BLaER1 (cell line): Measurements from ENCODE around the gene LIMD2.
A peak's percentile ranks its signal among the peaks of the same experiment; 100 is the strongest.

ENCODE experiments used
- H3K27ac ChIP-seq: shearing (Covaris generic); formaldehyde crosslinking; 2 replicates; pipeline ENCODE4 v1.8.1; 2022
- H3K27me3 ChIP-seq: shearing (Covaris generic); formaldehyde crosslinking; 2 replicates; pipeline ENCODE4 v1.8.1; 2022
- H3K36me3 ChIP-seq: shearing (Covaris generic); formaldehyde crosslinking; 2 replicates; pipeline ENCODE4 v1.8.1; 2022
- H3K4me1 ChIP-seq: shearing (Covaris generic); formaldehyde crosslinking; 2 replicates; pipeline ENCODE4 v1.8.1; 2022
- H3K4me2 ChIP-seq: shearing (Covaris generic); formaldehyde crosslinking; 2 replicates; pipeline ENCODE4 v1.8.1; 2022
- H3K4me3 ChIP-seq: shearing (Covaris generic); formaldehyde crosslinking; 2 replicates; pipeline ENCODE4 v1.8.1; 2022
- H3K9ac ChIP-seq: shearing (Covaris generic); formaldehyde crosslinking; 2 replicates; pipeline ENCODE4 v1.8.1; 2022
- H3K9me3 ChIP-seq: shearing (Covaris generic); formaldehyde crosslinking; 2 replicates; pipeline ENCODE4 v1.8.1; 2022
- H4K20me1 ChIP-seq: shearing (Covaris generic); formaldehyde crosslinking; 2 replicates; pipeline ENCODE4 v1.8.1; 2022
- Cebpa-rat ChIP-seq: shearing (Covaris generic); IDR thresholded peaks from 2 replicates; pipeline ENCODE4 v1.8.1; 2022

The LIMD2 gene

GRCh38 chr17:63659850-63660249 lies 40.1 kb downstream of the LIMD2 start:
- Histone ChIP-seq H3K9me3 (no peaks in the 10 kb centered on the region), H3K4me2 (no peak overlapping the region), H3K4me1 (no peaks in the 10 kb centered on the region), H3K9ac (no peak overlapping the region), H3K27ac (no peak overlapping the region), H3K4me3 (no peak overlapping the region), H3K36me3 (peaks cover 96% of the 10 kb centered on the region), H4K20me1 (no peaks in the 10 kb centered on the region), H3K27me3 (no peaks in the 10 kb centered on the region)
- no peak for TF ChIP-seq Cebpa-rat

GRCh38 chr17:63658366-63658765 lies 41.6 kb downstream of the LIMD2 start:
- peaks cover 95% of the 10 kb centered on the region for H3K36me3 ChIP-seq
- H3K4me1 ChIP-seq, result no peaks in the 10 kb centered on the region
- no peak overlapping the region for H3K9ac ChIP-seq
- no peaks in the 10 kb centered on the region for H3K27me3 ChIP-seq
- TF ChIP-seq Cebpa-rat, result no peak
- no peaks in the 10 kb centered on the region for H3K9me3 ChIP-seq
- H3K27ac ChIP-seq, result no peak overlapping the region
- H3K4me2 ChIP-seq, result no peak overlapping the region
- H3K4me3 ChIP-seq, result no peak overlapping the region
- peaks cover 5% of the 10 kb centered on the region; the same call in 1 of the 2 replicates for H4K20me1 ChIP-seq

- Histone ChIP-seq H4K20me1 (peaks cover 10% of the 10 kb centered on the region; the same call in 1 of the 2 replicates), H3K9me3 (no peaks in the 10 kb centered on the region), H3K27ac (no peak overlapping the region), H3K27me3 (no peaks in the 10 kb centered on the region), H3K9ac (no peak overlapping the region), H3K4me3 (no peak overlapping the region), H3K36me3 (peaks cover 94% of the 10 kb centered on the region), H3K4me1 (no peaks in the 10 kb centered on the region), H3K4me2 (no peak overlapping the region)
- TF ChIP-seq Cebpa-rat, result no peak
Measured at GRCh38 chr17:63657786-63658185, 42.1 kb downstream of the LIMD2 start.

GRCh38 chr17:63653050-63653449 lies 46.9 kb downstream of the LIMD2 start:
- Histone ChIP-seq H3K9me3 (no peaks in the 10 kb centered on the region), H3K9ac (no peak overlapping the region), H3K27ac (no peak overlapping the region), H3K4me3 (no peak overlapping the region), H3K4me1 (peaks cover 9% of the 10 kb centered on the region), H3K27me3 (no peaks in the 10 kb centered on the region), H3K36me3 (peaks cover 92% of the 10 kb centered on the region), H3K4me2 (no peak overlapping the region), H4K20me1 (peaks cover 44% of the 10 kb centered on the region; the same call in 1 of the 2 replicates)
- TF ChIP-seq Cebpa-rat, result no peak

- peaks cover 9% of the 10 kb centered on the region for H3K4me1 ChIP-seq
- H3K4me2 ChIP-seq, result no peak overlapping the region
- no peak for TF ChIP-seq Cebpa-rat
- H3K27me3 ChIP-seq, result no peaks in the 10 kb centered on the region
- H3K27ac ChIP-seq, result no peak overlapping the region
- no peak overlapping the region for H3K9ac ChIP-seq
- H3K4me3 ChIP-seq, result no peak overlapping the region
- H4K20me1 ChIP-seq, result peaks cover 44% of the 10 kb centered on the region; the same call in 1 of the 2 replicates
- H3K36me3 ChIP-seq, result peaks cover 92% of the 10 kb centered on the region
- no peaks in the 10 kb centered on the region for H3K9me3 ChIP-seq
Measured at GRCh38 chr17:63652106-63652505, 47.8 kb downstream of the LIMD2 start.

- Histone ChIP-seq H3K4me1 (peaks cover 9% of the 10 kb centered on the region), H3K4me2 (peak overlapping the region; percentile 25; the same call in 1 of the 2 replicates), H3K9me3 (no peaks in the 10 kb centered on the region), H3K36me3 (peaks cover 90% of the 10 kb centered on the region), H4K20me1 (peaks cover 65% of the 10 kb centered on the region; the same call in 1 of the 2 replicates), H3K4me3 (no peak overlapping the region), H3K9ac (no peak overlapping the region), H3K27ac (no peak overlapping the region), H3K27me3 (no peaks in the 10 kb centered on the region)
- TF ChIP-seq Cebpa-rat, result no peak
Measured at GRCh38 chr17:63649813-63650212, 50.1 kb downstream of the LIMD2 start.

GRCh38 chr17:63647936-63648335 lies 52.0 kb downstream of the LIMD2 start:
- Histone ChIP-seq H3K4me2 (no peak overlapping the region), H3K27me3 (no peaks in the 10 kb centered on the region), H4K20me1 (peaks cover 60% of the 10 kb centered on the region; the same call in 1 of the 2 replicates), H3K27ac (no peak overlapping the region), H3K4me3 (no peak overlapping the region), H3K9me3 (no peaks in the 10 kb centered on the region), H3K36me3 (peaks cover 86% of the 10 kb centered on the region), H3K4me1 (peaks cover 9% of the 10 kb centered on the region), H3K9ac (no peak overlapping the region)
- TF ChIP-seq Cebpa-rat, result no peak

GRCh38 chr17:63647065-63647725 lies 52.7 kb downstream of the LIMD2 start:
- Histone ChIP-seq H4K20me1 (peaks cover 58% of the 10 kb centered on the region; the same call in 1 of the 2 replicates), H3K4me1 (peaks cover 9% of the 10 kb centered on the region), H3K9ac (no peak overlapping the region), H3K36me3 (peaks cover 79% of the 10 kb centered on the region), H3K27ac (no peak overlapping the region), H3K9me3 (no peaks in the 10 kb centered on the region), H3K27me3 (no peaks in the 10 kb centered on the region), H3K4me3 (no peak overlapping the region), H3K4me2 (no peak overlapping the region)
- no peak for TF ChIP-seq Cebpa-rat

- H3K36me3 ChIP-seq, result peaks cover 79% of the 10 kb centered on the region
Measured at GRCh38 chr17:63646488-63646806, 53.5 kb downstream of the LIMD2 start.

More at GRCh38 chr17:63646488-63646806, 53.5 kb downstream of the LIMD2 start:
- peaks cover 9% of the 10 kb centered on the region for H3K4me1 ChIP-seq
- no peak overlapping the region for H3K27ac ChIP-seq
- H3K4me2 ChIP-seq, result no peak overlapping the region
- H4K20me1 ChIP-seq, result peaks cover 53% of the 10 kb centered on the region; the same call in 1 of the 2 replicates
- no peak for TF ChIP-seq Cebpa-rat
- no peak overlapping the region for H3K9ac ChIP-seq
- no peak overlapping the region for H3K4me3 ChIP-seq
- H3K9me3 ChIP-seq, result no peaks in the 10 kb centered on the region
- no peaks in the 10 kb centered on the region for H3K27me3 ChIP-seq
